Transverse colon (tissue), 4 donors: ENCODE results near the gene MATR3. TPM values are rescaled to one million over a fixed set of nuclear protein-coding genes. Genes with fewer than 3 reads are reported as not detected.

Source experiments
- DNase-seq: peaks from one replicate; pipeline ENCODE4 v3.0.0-alpha.2; 2019
- H3K27ac ChIP-seq, 4 donors: fragments of 200-600 bp; sonication (generic); 2 replicates each; pipeline ENCODE4 v1.5.1; 2016 to 2018; ENCODE audit warnings: inconsistent platforms in 4 of 4
- H3K27me3 ChIP-seq: fragments of 200-600 bp; sonication (generic); 2 replicates; pipeline ENCODE4 v1.5.1; 2017; ENCODE audit warnings: inconsistent platforms
- H3K36me3 ChIP-seq, 4 donors: fragments of 200-600 bp; sonication (generic); 2 replicates each; pipeline ENCODE4 v1.5.1; 2017 to 2019; ENCODE audit warnings: inconsistent platforms in 4 of 4
- H3K4me1 ChIP-seq, 4 donors: fragments of 200-600 bp; sonication (generic); 2 replicates each; pipeline ENCODE4 v1.5.1; 2017 to 2020; ENCODE audit warnings: inconsistent platforms in 4 of 4
- H3K4me3 ChIP-seq, 4 donors: fragments of 200-600 bp; sonication (generic); 1 replicate in 1 of 4; 2 replicates in 3 of 4; pipeline versions ENCODE4 v1.5.1 to v1.6.1; 2017 to 2019; ENCODE audit warnings: inconsistent platforms in 4 of 4
- H3K9me3 ChIP-seq, 2 donors: fragments of 200-600 bp; sonication (generic); 2 replicates each; pipeline ENCODE4 v1.5.1; 2017 to 2019; ENCODE audit warnings: inconsistent platforms in 2 of 2
- EP300 ChIP-seq: sonication (generic); formaldehyde crosslinking; IDR thresholded peaks from one replicate; pipeline ENCODE4 v1.6.1; 2017; ENCODE audit warnings: antibody characterized with exemption, low read depth
- POLR2A ChIP-seq: fragments of 450-650 bp; IDR thresholded peaks from one replicate; pipeline ENCODE4 v1.6.1; 2016; ENCODE audit warnings: antibody characterized with exemption, mild to moderate bottlenecking, moderate library complexity
- POLR2AphosphoS5 ChIP-seq, 3 donors: sonication (generic); formaldehyde crosslinking; IDR thresholded peaks; one replicate each; pipeline ENCODE4 v1.6.1; 2016; ENCODE audit warnings: antibody characterized with exemption in 3 of 3
- WGBS, 2 donors: methylation state at CpG; one replicate each; pipeline ENCODE4 v1.1.5; 2018; ENCODE audit warnings: low coverage in 1 of 2; 5-methylcytosine and 5-hydroxymethylcytosine counted together
- in situ Hi-C, 4 donors: fragments of 200-750 bp; cut with MboI; loops; one replicate each; pipeline versions ENCODE4 v1.15.0 to v1.15.1; 2017; ENCODE audit warnings: low sequenced_read_pairs in 3 of 4, low pct_ligation_motif_present in 1 of 4, low pct_unique_long_range_greater_than_20kb in 1 of 4
- intact Hi-C: fragments of 100-400 bp; cut with DNase I; formaldehyde crosslinking; loops from one replicate; pipeline ENCODE4 v1.15.1; 2023; ENCODE audit warnings: low total_unique reads
- total RNA-seq, 4 donors: library from RNA; depleted of rRNA; stranded (reverse); fragments of >200 nt; gene quantifications; one replicate each; pipeline ENCODE4 v1.1.0, GENCODE V29; 2016
- TF ChIP-seq, protein P1 (sequence below), 5 experiments: fragments of 200-600 bp in 3 of 5; fragments of 450-650 bp in 2 of 5; sonication (generic) in 3 of 5; IDR thresholded peaks; 1 replicate in 2 of 5; 2 replicates in 3 of 5; pipeline ENCODE4 v1.5.1; 2016 to 2017; ENCODE audit warnings: antibody characterized with exemption in 5 of 5, inconsistent platforms in 3 of 5, mild to moderate bottlenecking in 2 of 5, moderate library complexity in 1 of 5

Gene MATR3
- total RNA-seq, 4 donors from 2014 or later, result 97.3 to 190 (median 134) TPM

DNA sequence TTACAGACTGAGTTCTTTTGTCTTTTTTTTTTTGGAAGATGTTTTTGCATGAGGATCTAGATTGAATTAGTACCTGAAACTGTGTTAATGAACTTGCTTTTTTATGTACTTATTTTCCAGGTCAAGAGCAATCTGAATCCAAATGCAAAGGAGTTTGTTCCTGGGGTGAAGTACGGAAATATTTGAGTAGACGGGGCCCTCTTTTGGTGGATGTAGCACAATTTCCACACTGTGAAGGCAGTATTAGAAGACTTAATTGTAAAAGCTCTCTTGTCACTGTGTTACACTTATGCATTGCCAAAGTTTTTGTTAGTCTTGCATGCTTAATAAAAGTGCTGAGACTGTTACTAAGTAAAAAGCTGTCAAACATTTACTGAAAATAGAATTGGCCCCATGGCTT lies 75.1 kb downstream of the MATR3 start:
- H3K4me3 ChIP-seq, result no peak overlapping the region
- H3K9me3 ChIP-seq, result no peaks in the 10 kb centered on the region
- TF ChIP-seq POLR2A, result no peak
- TF ChIP-seq, protein P1, sequence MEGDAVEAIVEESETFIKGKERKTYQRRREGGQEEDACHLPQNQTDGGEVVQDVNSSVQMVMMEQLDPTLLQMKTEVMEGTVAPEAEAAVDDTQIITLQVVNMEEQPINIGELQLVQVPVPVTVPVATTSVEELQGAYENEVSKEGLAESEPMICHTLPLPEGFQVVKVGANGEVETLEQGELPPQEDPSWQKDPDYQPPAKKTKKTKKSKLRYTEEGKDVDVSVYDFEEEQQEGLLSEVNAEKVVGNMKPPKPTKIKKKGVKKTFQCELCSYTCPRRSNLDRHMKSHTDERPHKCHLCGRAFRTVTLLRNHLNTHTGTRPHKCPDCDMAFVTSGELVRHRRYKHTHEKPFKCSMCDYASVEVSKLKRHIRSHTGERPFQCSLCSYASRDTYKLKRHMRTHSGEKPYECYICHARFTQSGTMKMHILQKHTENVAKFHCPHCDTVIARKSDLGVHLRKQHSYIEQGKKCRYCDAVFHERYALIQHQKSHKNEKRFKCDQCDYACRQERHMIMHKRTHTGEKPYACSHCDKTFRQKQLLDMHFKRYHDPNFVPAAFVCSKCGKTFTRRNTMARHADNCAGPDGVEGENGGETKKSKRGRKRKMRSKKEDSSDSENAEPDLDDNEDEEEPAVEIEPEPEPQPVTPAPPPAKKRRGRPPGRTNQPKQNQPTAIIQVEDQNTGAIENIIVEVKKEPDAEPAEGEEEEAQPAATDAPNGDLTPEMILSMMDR (IDR thresholded peaks at IDR 0.05), result no peak
- no peak for TF ChIP-seq POLR2AphosphoS5 (IDR thresholded peaks at IDR 0.05)
- TF ChIP-seq EP300, result no peak
- H3K27ac ChIP-seq, result no peak overlapping the region
- DNase-seq, result no peak
- H3K36me3 ChIP-seq, result peaks cover 0 to 46% (median 21%) of the 10 kb centered on the region in 4 donors
- peaks cover 4 to 10% (median 7%) of the 10 kb centered on the region in 4 donors for H3K4me1 ChIP-seq
- WGBS, 2 donors, result 71 to 83% methylated on average over 2 of the region's 2 CpGs
- H3K27me3 ChIP-seq, result no peaks in the 10 kb centered on the region
- in situ Hi-C loops, result no loop called here
- intact Hi-C loops, result no loop called here

DNA sequence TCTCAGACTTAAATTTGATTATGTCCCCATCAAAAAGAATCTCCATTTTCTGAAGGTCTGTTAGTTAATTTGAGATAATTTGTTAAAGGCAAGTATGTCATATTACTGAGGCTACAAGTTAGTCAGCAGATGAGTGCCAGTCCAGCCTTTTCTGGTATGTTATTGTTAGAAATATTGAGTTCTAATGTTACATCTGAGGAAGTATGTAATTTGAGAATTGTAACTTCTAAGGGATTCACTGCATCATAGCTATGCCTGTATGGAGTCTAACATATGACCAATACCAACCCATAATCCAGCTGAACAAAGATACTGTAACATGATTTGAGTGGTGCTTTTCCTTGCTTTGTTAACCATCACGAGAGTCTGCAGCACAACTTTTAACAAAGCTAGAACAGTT lies 75.6 kb downstream of the MATR3 start:
- no peak for DNase-seq
- peaks cover 10 to 16% (median 13%) of the 10 kb centered on the region in 4 donors for H3K4me1 ChIP-seq
- 88 to 92% methylated on average over 1 of the region's 1 CpG for WGBS, 2 donors
- no peak overlapping the region for H3K4me3 ChIP-seq
- peaks cover 0 to 42% (median 18%) of the 10 kb centered on the region in 4 donors for H3K36me3 ChIP-seq
- H3K27ac ChIP-seq, result no peak overlapping the region
- in situ Hi-C loops, result no loop called here
- TF ChIP-seq POLR2A (no peak), POLR2AphosphoS5 (IDR thresholded peaks at IDR 0.05) (no peak), EP300 (no peak)
- TF ChIP-seq, protein P1 (IDR thresholded peaks at IDR 0.05), result no peak
- intact Hi-C loops, result no loop called here
- no peaks in the 10 kb centered on the region for H3K9me3 ChIP-seq
- no peaks in the 10 kb centered on the region for H3K27me3 ChIP-seq

DNA sequence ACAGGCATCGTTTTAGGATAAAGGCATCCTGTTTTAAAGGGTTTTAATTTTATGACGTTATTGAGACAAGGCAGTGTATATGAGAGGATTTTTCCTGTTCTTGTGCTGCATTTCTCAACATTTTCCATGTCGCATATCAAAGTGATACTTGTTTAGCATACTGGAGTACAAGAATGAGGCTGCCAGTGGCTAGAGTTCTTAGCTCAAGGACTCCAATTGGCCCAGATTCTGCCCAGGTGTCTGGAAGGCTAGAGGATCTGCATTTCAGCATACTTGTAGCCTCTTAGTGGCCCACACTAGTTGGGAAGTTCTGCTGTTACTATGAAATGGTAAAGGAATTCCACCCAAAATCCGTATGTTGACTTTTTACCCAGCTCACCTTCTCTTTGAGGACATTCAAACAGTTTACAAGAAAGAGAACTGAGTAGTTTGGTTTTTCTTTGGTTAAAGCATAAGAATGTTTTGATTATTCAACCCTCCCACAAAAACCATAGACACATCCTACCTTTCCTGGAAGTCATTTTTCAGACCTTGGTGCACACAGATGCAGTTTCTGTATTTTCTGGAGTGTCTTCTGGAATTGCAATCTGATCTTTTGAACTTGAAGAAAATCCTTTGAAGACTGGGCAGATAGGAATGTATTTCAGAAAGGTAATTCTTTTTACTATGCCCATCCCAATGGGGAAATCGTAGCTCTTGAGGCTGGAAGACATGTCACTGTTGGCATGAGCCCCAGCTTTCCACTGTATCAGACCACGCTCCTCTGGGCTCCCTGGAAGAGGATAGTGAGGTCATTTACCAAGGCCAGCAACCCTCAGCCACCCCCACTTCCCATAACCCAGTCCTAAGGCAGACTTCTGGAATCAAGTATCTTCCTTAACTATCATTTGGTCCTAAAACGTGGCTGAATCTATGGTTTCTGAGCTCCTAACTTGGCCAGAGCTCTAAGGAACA lies 78.2 kb downstream of the MATR3 start:
- no peak for DNase-seq
- intact Hi-C loops (no loop called here), in situ Hi-C loops (no loop called here)
- TF ChIP-seq, protein P1 (IDR thresholded peaks at IDR 0.05), result no peak
- no peak for TF ChIP-seq POLR2A
- TF ChIP-seq EP300, result no peak
- no peak for TF ChIP-seq POLR2AphosphoS5 (IDR thresholded peaks at IDR 0.05)
- Histone ChIP-seq H3K9me3 (no peaks in the 10 kb centered on the region), H3K4me1 (peaks cover 16 to 18% (median 17%) of the 10 kb centered on the region in 4 donors), H3K27ac (no peak overlapping the region), H3K36me3 (peaks cover 0 to 19% (median 7%) of the 10 kb centered on the region in 4 donors), H3K27me3 (no peaks in the 10 kb centered on the region), H3K4me3 (no peak overlapping the region)
- WGBS, 2 donors, result 82 to 86% methylated on average over 4 to 7 of the region's 7 CpGs

GRCh38 chr5:139374909-139375308 lies 81.4 kb downstream of the MATR3 start:
- intact Hi-C loops, result no loop called here
- H3K36me3 ChIP-seq, result peaks cover 0 to under 1% (median 0%) of the 10 kb centered on the region in 4 donors
- peaks cover 16 to 18% (median 17%) of the 10 kb centered on the region in 4 donors for H3K4me1 ChIP-seq
- 93% methylated on average over 2 of the region's 2 CpGs; no CpG with 5 or more reads in 1 of the 2 donors for WGBS, 2 donors
- H3K27me3 ChIP-seq, result no peaks in the 10 kb centered on the region
- H3K9me3 ChIP-seq, result no peaks in the 10 kb centered on the region
- DNase-seq, result no peak
- in situ Hi-C loops, result no loop called here
- no peak overlapping the region for H3K4me3 ChIP-seq
- no peak for TF ChIP-seq POLR2A
- no peak for TF ChIP-seq EP300
- no peak for TF ChIP-seq POLR2AphosphoS5 (IDR thresholded peaks at IDR 0.05)
- TF ChIP-seq, protein P1 (IDR thresholded peaks at IDR 0.05), result no peak
- H3K27ac ChIP-seq, result peak overlapping the region in 1 of 4 donors; percentile 83
